BE2C (cell line): Measurements from ENCODE around the gene SLC25A39.
A peak's percentile ranks its signal among the peaks of the same experiment; 100 is the strongest.
"Not testable (repeated sequence)": the region's sequence is repeated elsewhere in the genome, so short reads cannot be mapped to it uniquely, and the experiment has no call there.

Experiments used
- DNase-seq: peaks from one replicate; pipeline ENCODE4 v3.0.0-alpha.2; 2020
- H3K27me3 ChIP-seq: fragments of 250-450 bp; sonication (Bioruptor Pico); 2 replicates; pipeline ENCODE4 v1.5.1; 2020; ENCODE audit warnings: mild to moderate bottlenecking
- H3K36me3 ChIP-seq: fragments of 250-450 bp; sonication (Bioruptor Pico); 2 replicates; pipeline ENCODE4 v1.5.1; 2020; ENCODE audit warnings: mild to moderate bottlenecking
- H3K4me1 ChIP-seq: fragments of 250-450 bp; sonication (Bioruptor Pico); 2 replicates; pipeline ENCODE4 v1.5.1; 2020
- H3K4me3 ChIP-seq: 2 replicates; pipeline ENCODE4 v1.5.1; 2011; ENCODE audit warnings: low read depth, low read length
- H3K9me3 ChIP-seq: fragments of 250-450 bp; sonication (Bioruptor Pico); 2 replicates; pipeline ENCODE4 v1.5.1; 2020
- TF ChIP-seq, protein P1 (sequence below): IDR thresholded peaks from 2 replicates; pipeline ENCODE4 v1.5.1; 2012; ENCODE audit warnings: mild to moderate bottlenecking, low read depth, low read length

The SLC25A39 gene

DNA sequence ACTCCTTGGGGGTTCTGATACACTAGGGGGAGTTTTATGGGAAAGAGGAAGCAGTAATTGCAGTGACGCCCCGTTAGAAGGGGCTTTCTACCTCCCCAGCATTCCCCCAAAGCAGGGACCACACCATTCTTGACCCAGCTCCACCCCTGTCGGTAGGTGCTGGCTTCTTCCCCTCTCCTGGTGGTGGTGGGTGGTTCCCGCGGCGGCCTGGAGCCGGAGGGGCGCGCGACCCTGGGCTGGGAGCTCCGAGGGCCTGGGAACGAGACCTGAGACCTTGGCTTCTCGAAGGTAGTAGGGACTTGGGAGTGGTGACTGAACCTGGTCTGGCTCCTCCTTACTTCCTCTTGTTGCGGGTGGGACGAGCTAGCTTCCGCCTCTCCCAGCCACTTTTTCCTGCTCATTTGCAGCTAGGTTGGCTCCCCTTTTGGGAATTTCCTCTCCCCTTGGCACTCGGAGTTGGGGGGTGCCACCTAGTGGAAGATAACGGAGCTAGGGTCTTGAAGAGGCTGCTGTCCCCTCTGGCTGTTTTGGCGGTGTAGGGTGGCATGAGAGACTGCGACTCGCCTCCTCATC lies 20.9 kb upstream of the SLC25A39 start:
- no peaks in the 10 kb centered on the region for H3K27me3 ChIP-seq
- peak; percentile 76 for DNase-seq
- H3K36me3 ChIP-seq: no peaks in the 10 kb centered on the region
- H3K9me3 ChIP-seq: no peaks in the 10 kb centered on the region
- H3K4me1 ChIP-seq: no peaks in the 10 kb centered on the region
- TF ChIP-seq, protein P1, sequence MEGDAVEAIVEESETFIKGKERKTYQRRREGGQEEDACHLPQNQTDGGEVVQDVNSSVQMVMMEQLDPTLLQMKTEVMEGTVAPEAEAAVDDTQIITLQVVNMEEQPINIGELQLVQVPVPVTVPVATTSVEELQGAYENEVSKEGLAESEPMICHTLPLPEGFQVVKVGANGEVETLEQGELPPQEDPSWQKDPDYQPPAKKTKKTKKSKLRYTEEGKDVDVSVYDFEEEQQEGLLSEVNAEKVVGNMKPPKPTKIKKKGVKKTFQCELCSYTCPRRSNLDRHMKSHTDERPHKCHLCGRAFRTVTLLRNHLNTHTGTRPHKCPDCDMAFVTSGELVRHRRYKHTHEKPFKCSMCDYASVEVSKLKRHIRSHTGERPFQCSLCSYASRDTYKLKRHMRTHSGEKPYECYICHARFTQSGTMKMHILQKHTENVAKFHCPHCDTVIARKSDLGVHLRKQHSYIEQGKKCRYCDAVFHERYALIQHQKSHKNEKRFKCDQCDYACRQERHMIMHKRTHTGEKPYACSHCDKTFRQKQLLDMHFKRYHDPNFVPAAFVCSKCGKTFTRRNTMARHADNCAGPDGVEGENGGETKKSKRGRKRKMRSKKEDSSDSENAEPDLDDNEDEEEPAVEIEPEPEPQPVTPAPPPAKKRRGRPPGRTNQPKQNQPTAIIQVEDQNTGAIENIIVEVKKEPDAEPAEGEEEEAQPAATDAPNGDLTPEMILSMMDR: peak; percentile 72
- H3K4me3 ChIP-seq: peak overlapping the region; percentile 83

DNA sequence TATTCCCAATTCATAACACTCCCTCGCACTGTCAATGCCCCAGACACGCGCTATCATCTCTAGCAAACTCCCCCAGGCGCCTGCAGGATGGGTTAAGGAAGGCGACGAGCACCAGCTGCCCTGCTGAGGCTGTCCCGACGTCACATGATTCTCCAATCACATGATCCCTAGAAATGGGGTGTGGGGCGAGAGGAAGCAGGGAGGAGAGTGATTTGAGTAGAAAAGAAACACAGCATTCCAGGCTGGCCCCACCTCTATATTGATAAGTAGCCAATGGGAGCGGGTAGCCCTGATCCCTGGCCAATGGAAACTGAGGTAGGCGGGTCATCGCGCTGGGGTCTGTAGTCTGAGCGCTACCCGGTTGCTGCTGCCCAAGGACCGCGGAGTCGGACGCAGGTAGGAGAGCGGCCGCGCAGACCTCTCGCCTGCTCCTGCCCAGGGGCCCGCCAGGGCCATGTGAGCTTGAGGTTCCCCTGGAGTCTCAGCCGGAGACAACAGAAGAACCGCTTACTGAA lies 20.4 kb upstream of the SLC25A39 start, which contains the start of gene GRN:
Gene GRN, plus strand, starts transcription at position 364 of the 515 bp plus-strand sequence. CDS start 3,863 bp downstream, outside the sequence.
- H3K4me1 ChIP-seq: no peaks in the 10 kb centered on the region
- TF ChIP-seq, protein P1: no peak
- H3K4me3 ChIP-seq: peak within 1 kb of the TSS; percentile 83
- H3K36me3 ChIP-seq: no peaks in the 10 kb centered on the region
- no peaks in the 10 kb centered on the region for H3K27me3 ChIP-seq
- peak; percentile 96 for DNase-seq
- H3K9me3 ChIP-seq: no peaks in the 10 kb centered on the region

DNA sequence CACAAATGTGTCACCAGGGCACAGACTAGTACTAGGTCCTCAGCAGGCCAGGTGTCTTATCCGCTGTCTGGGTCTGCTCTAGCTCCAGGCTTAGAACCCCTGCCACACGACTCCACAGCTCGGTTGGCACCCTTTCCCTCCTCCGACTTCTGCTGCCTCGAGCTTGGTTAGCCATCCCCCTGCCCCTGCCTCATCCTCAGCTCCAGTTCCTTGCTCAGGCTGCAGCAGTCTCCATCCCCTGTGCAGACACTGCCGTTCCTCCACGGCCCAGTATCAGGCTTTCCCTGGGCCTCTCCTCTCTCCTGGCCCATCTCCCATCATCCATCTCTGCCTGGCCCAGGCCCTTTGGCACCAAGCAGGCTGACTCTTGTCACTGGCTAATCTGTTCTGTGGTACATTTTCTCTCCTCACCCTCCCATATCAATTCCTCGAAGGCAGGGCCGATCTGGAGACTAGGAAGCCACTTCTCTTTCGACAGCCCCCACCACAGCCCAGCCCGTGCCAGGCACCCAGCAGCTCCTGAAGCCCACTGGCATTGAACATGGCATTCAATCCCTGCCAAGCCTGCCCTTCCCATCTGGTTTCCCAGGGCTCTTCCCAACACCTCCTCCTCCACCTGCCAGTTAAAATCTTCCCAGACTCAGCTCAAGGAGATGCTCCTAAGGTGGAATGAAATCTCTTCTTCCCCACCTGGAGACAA lies 19.0 kb upstream of the SLC25A39 start:
- Histone ChIP-seq H3K4me3 (no peak overlapping the region), H3K4me1 (no peaks in the 10 kb centered on the region)
- TF ChIP-seq, protein P1: no peak

DNA sequence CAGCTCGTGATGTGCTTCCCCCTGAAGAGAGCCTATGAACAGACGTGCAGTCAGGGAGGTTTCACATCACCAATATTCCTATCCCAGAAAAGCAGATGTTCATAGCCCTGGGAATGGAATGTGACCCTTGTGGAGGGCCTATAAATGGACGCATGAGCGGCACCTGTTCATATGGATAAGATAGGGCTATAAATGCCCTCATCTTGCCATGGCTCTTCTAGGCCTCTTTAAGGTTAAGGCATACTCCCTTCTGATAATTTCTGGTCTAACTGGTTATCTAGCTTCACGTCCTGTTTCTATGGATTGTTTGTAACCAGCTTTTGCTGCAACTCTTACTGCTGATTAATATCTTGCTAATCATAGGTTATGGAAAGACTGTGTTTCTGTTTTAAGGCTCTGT lies 15.9 kb upstream of the SLC25A39 start:
- not testable (repeated sequence) for H3K4me3 ChIP-seq, DNase-seq, H3K9me3 ChIP-seq, H3K36me3 ChIP-seq, H3K4me1 ChIP-seq, H3K27me3 ChIP-seq

More for the DNA sequence above, 19.0 kb upstream of the SLC25A39 start:
- H3K27me3 ChIP-seq: no peaks in the 10 kb centered on the region
- H3K36me3 ChIP-seq: no peaks in the 10 kb centered on the region
- no peaks in the 10 kb centered on the region for H3K9me3 ChIP-seq
- DNase-seq: no peak

DNA sequence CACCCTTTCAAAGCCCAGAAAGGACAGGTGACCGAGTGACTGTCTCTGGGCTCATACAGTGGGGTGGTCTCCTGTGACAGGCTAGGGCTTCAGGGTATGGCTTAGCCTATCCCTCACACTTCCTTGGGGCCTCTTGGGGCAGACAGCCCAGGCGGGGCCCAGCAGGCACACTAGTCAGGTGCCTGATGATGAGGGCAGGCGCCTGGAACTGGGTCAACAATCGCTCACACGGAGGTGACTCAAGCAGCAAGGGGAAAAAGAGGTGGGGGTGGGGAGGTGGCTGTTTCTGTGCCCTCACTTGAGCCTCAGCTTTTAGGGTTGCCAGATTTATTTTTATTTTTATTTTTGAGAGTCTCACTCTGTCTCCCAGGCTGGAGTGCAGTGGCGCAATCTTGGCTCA lies 14.1 kb upstream of the SLC25A39 start:
- Histone ChIP-seq H3K4me1 (no peaks in the 10 kb centered on the region), H3K27me3 (no peaks in the 10 kb centered on the region), H3K9me3 (no peaks in the 10 kb centered on the region), H3K4me3 (no peak overlapping the region), H3K36me3 (no peaks in the 10 kb centered on the region)
- TF ChIP-seq, protein P1: no peak
- no peak for DNase-seq

DNA sequence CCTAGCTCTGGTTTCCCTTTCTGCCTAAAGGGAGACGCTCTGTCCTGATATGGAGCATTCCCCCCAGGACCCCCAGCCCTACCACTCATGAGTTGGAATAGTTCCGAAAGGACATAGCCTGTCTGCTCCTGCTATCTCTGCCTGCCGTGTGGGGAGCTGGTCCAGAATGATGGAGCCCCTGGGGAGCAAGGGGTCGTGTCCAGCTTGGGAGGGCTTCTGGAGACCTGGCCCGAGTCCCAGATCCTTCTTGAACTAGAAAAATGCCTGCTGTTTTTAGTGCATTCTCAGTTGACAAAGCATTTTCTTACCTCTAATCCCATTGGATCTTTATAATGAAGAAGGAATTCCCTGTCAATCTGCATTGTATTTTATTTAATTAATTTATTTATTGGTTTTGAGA lies 11.3 kb upstream of the SLC25A39 start:
- DNase-seq: no peak
- Histone ChIP-seq H3K36me3 (no peaks in the 10 kb centered on the region), H3K4me1 (0 out of 2 replicates have a peak, but pooled peaks cover 2% of the 10 kb centered on the region), H3K27me3 (no peaks in the 10 kb centered on the region), H3K4me3 (no peak overlapping the region), H3K9me3 (no peaks in the 10 kb centered on the region)
- TF ChIP-seq, protein P1: no peak
